Measurements from ENCODE around the gene FLNB.

- TF ChIP-seq CTCF (IDR thresholded peaks at IDR 0.05) (no peak), TEAD1 (CRISPR knock-in tag; IDR thresholded peaks at IDR 0.05) (no peak), FOXJ3 (CRISPR knock-in tag; IDR thresholded peaks at IDR 0.05; ENCODE audit: borderline replicate concordance) (no peak), NFYB (CRISPR knock-in tag; conservative IDR thresholded peaks at IDR 0.05; ENCODE audit: low read depth) (no peak), SP1 (CRISPR knock-in tag; conservative IDR thresholded peaks at IDR 0.05) (no peak), USF2 (CRISPR knock-in tag; IDR thresholded peaks at IDR 0.05) (no peak)
- TF ChIP-seq, protein P1, sequence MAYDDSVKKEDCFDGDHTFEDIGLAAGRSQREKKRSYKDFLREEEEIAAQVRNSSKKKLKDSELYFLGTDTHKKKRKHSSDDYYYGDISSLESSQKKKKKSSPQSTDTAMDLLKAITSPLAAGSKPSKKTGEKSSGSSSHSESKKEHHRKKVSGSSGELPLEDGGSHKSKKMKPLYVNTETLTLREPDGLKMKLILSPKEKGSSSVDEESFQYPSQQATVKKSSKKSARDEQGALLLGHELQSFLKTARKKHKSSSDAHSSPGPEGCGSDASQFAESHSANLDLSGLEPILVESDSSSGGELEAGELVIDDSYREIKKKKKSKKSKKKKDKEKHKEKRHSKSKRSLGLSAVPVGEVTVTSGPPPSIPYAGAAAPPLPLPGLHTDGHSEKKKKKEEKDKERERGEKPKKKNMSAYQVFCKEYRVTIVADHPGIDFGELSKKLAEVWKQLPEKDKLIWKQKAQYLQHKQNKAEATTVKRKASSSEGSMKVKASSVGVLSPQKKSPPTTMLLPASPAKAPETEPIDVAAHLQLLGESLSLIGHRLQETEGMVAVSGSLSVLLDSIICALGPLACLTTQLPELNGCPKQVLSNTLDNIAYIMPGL (CRISPR knock-in tag; IDR thresholded peaks at IDR 0.05) = no peak
These were observed 98.4 kb downstream of the FLNB start for GRCh38 chr3:58106640-58107039.
